Measurements from ENCODE around the gene SEMA7A. TPM values are rescaled to one million over a fixed set of nuclear protein-coding genes. Genes with fewer than 3 reads are reported as not detected.
A peak's percentile ranks its signal among the peaks of the same experiment; 100 is the strongest.

The SEMA7A gene
- total and polyA plus RNA-seq, 2 of the 4 experiments (the other 2 are of a cell fraction): 30.5 to 87.3 TPM

GRCh38 chr15:74382004-74382816 is 51.5 kb downstream of the SEMA7A start:
- BruUV-seq (replicated peaks): no TSS peak
- Histone ChIP-seq H4K91ac (ENCODE audit: insufficient read depth, low read depth, low read length) (peak overlapping the region; percentile 14; the same call in 1 of the 2 replicates), H3K56ac (ENCODE audit: extremely low read depth, insufficient read depth, low read length) (no peak overlapping the region), H4K8ac (ENCODE audit: low read depth in 2 of 2, low read length in 2 of 2) (peak overlapping the region in 1 of 2 experiments; percentile 41; a peak in 2 of 4 replicates), H3K27ac (ENCODE audit: insufficient read depth, low read length) (no peak overlapping the region), H3K36me3 (ENCODE audit: control insufficient read depth, insufficient read depth, low read length) (no peaks in the 10 kb centered on the region), H3K4me1 (ENCODE audit: control insufficient read depth, insufficient read depth, low read length) (peaks cover 4% of the 10 kb centered on the region; the same call in 1 of the 2 replicates), H4K5ac (ENCODE audit: low read depth, low read length) (0 out of 2 replicates have a peak overlapping the region, but pooled peaks have one; percentile 4), H3K4ac (ENCODE audit: low read depth, low read length) (no peak overlapping the region; the same call in 1 of the 2 replicates), H3K9me1 (ENCODE audit: insufficient read depth, low read length) (peaks cover 8% of the 10 kb centered on the region; the same call in 1 of the 2 replicates), H2AFZ (replicated peaks; ENCODE audit: low read length, poor library complexity) (peak overlapping the region; percentile 82), H2AK5ac (ENCODE audit: low read depth, low read length) (peak overlapping the region; percentile 69), H3K18ac (ENCODE audit: low read depth, low read length) (no peak overlapping the region), H3K79me1 (ENCODE audit: low read depth in 1 of 2, low read length in 2 of 2) (peaks cover 0 to 5% of the 10 kb centered on the region in 2 experiments; a peak in 1 of 4 replicates), H2BK20ac (ENCODE audit: low read depth, low read length) (0 out of 2 replicates have a peak overlapping the region, but pooled peaks have one; percentile 38), H2BK5ac (ENCODE audit: low read depth, low read length, poor library complexity, severe bottlenecking) (no peak overlapping the region), H4K20me1 (ENCODE audit: insufficient read depth, low read length) (no peaks in the 10 kb centered on the region), H3K4me2 (ENCODE audit: low read depth, low read length) (no peak overlapping the region), H3K9ac (ENCODE audit: low read depth, low read length) (no peak overlapping the region), H3K4me3 (ENCODE audit: insufficient read depth, low read depth, low read length) (no peak overlapping the region), H3K27me3 (ENCODE audit: control insufficient read depth, insufficient read depth, low read length) (no peaks in the 10 kb centered on the region), H2BK15ac (ENCODE audit: low read depth, low read length) (peak overlapping the region; percentile 45; the same call in 1 of the 3 replicates), H3K23ac (ENCODE audit: low read depth, low read length) (no peak overlapping the region), H2AK9ac (replicated peaks; ENCODE audit: low read depth, low read length, poor library complexity) (peak overlapping the region; percentile 29), H2BK120ac (ENCODE audit: low read depth, low read length) (peak overlapping the region; percentile 55; the same call in 1 of the 2 replicates), H3K14ac (replicated peaks; ENCODE audit: low read depth, low read length) (no peak overlapping the region), H3K9me3 (ENCODE audit: control insufficient read depth, insufficient read depth, low read length) (no peaks in the 10 kb centered on the region)
- peak; percentile 98 for ATAC-seq (ENCODE audit: low read depth)
- peak; percentile 75 for DNase-seq
- in situ Hi-C loops (cut with MboI; ENCODE audit: low sequenced_read_pairs) (loop anchor here (5.0 kb wide), 1 partner anchor 55 kb away; no protein-coding TSS in a partner anchor), intact Hi-C loops (cut with micrococcal nuclease) (loop anchor here (1.0 to 5.0 kb wide), 3 partner anchors 56 to 165 kb away; no protein-coding TSS in a partner anchor), dilution Hi-C loops (cut with HindIII; ENCODE audit: low sequenced_read_pairs, unreplicated experiment) (no loop called here)
- POLR2A ChIA-PET (ENCODE audit: unreplicated experiment): no interaction called here
- CTCF ChIA-PET: interaction anchor here (0.6 to 5.3 kb wide), 15 partner anchors 11 to 235 kb away, joined by 3 to 31 read pairs (median 5); no protein-coding TSS in a partner anchor
- WGBS, 2 experiments (ENCODE audit: extremely low coverage in 2 of 2, insufficient read length in 1 of 2): 0% methylated on average over 3 of the region's 13 CpGs; no CpG with 5 or more reads in 1 of the 2 experiments
- no peak for TF ChIP-seq ELK1 (IDR thresholded peaks at IDR 0.05; ENCODE audit: borderline replicate concordance, low read depth, low read length)
- TF ChIP-seq CTCF (conservative IDR thresholded peaks at IDR 0.05; ENCODE audit: low read depth, low read length): peak; percentile 97
- no peak for TF ChIP-seq MAFK (IDR thresholded peaks at IDR 0.05; ENCODE audit: low read depth, low read length)
- TF ChIP-seq MXI1 (IDR thresholded peaks at IDR 0.05; ENCODE audit: borderline replicate concordance, low read depth, low read length): no peak
- TF ChIP-seq RAD21 (IDR thresholded peaks at IDR 0.05; ENCODE audit: low read length): peak; percentile 99
- no peak for TF ChIP-seq RFX5 (IDR thresholded peaks at IDR 0.05; ENCODE audit: low read depth, low read length)
- 0 out of 2 replicates have a peak, but pooled peaks have one; percentile 38 for TF ChIP-seq POLR2A (IDR thresholded peaks at IDR 0.05; ENCODE audit: low read depth, low read length)
- no peak for TF ChIP-seq NFE2L2 (IDR thresholded peaks at IDR 0.05; ENCODE audit: low read depth, low read length)
- TF ChIP-seq FOS (IDR thresholded peaks at IDR 0.05; ENCODE audit: low read depth, low read length): no peak
- no peak for TF ChIP-seq CHD1 (IDR thresholded peaks at IDR 0.05; ENCODE audit: low read depth, low read length)
- no peak for TF ChIP-seq BHLHE40 (IDR thresholded peaks at IDR 0.05; ENCODE audit: low read depth, low read length)
- peak; percentile 99 for TF ChIP-seq SMC3 (IDR thresholded peaks at IDR 0.05; ENCODE audit: low read depth, low read length)
- peak; percentile 47; the same call in 1 of the 2 replicates for TF ChIP-seq USF2 (IDR thresholded peaks at IDR 0.05; ENCODE audit: low read depth, low read length)
